ENCODE results near the gene LDLRAD3. TPM values are rescaled to one million over a fixed set of nuclear protein-coding genes. Genes with fewer than 3 reads are reported as not detected.
"Not testable (repeated sequence)": the region's sequence is repeated elsewhere in the genome, so short reads cannot be mapped to it uniquely, and the experiment has no call there.

Gene LDLRAD3
- total RNA-seq, 2 experiments from 2014 or later: 0.12 to 0.24 TPM

DNA sequence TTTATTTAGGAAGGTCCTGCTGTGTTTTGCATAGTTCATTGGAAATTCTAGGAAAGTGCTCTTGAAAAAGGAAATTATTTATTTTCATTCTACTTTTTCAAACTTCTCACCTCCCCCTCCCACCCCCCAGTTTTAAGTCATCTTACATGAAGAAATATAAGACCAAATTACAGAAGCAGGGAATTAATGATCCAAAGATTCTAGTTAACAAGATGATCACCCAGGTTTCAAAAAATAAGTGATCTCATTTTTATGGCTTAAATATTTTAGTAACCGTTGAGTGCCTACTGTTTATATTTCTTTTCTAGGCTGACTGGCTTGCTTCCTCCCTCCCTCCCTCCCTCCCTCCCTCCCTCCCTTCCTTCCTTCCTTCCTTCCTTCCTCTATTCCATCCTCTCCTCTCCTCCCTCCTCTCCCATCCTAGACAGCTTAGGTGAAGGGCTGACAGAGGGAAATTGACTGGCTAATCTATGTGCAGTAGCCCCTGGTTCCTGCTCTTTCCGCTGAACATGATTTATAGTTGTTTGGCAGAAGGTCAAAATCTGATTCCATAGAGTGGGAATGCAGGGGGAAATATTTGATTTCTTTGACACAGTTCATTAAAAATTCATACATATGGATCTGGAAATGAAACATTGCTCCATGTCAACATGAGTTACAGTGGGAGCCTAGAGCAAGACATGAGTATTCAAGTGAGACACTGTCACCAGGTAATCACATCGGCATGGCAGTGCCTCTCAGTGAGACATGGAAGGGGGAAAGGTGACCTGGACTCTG lies 221.9 kb downstream of the LDLRAD3 start:
- Mint-ChIP-seq H3K4me1 (no peaks in the 10 kb centered on the region), H3K27me3 (peaks cover 7% of the 10 kb centered on the region), H3K9me3 (no peaks in the 10 kb centered on the region), H3K36me3 (no peaks in the 10 kb centered on the region), H3K4me3 (no peak overlapping the region), H3K27ac (no peak overlapping the region)
- DNase-seq: no peak

DNA sequence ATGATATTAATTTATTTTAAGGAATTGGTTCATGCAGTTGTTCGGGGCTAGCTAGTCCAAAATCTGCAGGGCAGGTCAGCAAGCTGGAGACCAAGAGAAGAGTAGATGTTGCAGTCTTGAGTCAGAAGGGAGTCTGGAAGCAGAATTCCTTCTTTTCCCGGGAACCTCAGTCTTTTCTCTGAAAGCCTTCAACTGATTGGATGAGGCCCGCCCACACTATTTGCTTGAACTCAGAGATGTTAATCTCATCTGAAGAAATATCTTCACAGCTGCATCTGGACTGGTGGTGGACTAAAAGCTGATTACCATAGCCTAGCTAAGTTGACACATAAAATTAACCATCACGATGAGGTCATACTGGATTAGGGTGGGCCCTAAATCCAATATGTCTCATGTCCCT lies 223.2 kb downstream of the LDLRAD3 start:
- H3K4me3 Mint-ChIP-seq: no peak overlapping the region
- H3K9me3 Mint-ChIP-seq: peaks cover 3% of the 10 kb centered on the region
- no peaks in the 10 kb centered on the region for H3K36me3 Mint-ChIP-seq
- peaks cover 12% of the 10 kb centered on the region for H3K27me3 Mint-ChIP-seq
- H3K4me1 Mint-ChIP-seq: no peaks in the 10 kb centered on the region
- DNase-seq: no peak
- H3K27ac Mint-ChIP-seq: no peak overlapping the region

DNA sequence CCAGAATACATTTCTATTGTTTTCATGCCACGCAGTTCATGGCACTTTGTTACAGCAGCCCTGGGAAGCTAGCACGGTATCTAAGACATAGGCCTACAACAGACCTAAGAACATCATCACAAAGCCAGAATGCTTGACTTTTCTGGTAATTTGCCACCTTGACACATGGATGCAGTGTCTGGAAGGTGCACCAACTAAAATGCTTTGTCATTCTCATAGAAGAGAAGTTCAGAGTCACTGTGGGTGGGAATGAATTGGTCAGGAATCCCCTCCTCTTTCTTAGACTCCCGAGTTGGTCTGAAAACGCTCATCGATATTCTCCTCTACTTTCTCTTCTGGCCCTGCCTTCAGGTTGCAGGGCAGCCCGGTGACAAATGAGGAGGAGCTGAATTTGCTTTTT lies 223.9 kb downstream of the LDLRAD3 start:
- Mint-ChIP-seq H3K4me1 (no peaks in the 10 kb centered on the region), H3K4me3 (no peak overlapping the region), H3K27me3 (peaks cover 12% of the 10 kb centered on the region)

DNA sequence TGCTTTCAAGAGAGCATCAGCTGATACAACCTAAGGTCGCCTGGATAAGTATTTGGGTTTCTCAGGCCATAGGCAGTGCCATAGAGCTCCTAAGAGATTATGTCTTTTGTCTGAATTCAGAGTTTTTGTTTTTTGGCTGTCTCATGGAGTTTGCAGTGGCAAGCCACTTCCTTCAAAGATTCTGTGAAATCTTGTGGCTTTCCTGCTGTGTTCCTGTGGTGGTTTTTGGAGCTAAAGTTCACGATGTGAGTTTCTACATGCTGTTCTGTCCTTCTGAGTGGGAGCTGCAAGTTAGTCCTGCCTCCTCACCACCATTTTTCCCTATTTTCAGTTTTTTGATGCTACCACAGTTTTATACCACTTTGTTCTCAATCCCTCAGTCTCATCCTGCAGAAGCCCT lies 234.0 kb downstream of the LDLRAD3 start:
- Mint-ChIP-seq H3K4me1 (no peaks in the 10 kb centered on the region), H3K36me3 (no peaks in the 10 kb centered on the region), H3K27me3 (peaks cover 39% of the 10 kb centered on the region), H3K9me3 (peaks cover 2% of the 10 kb centered on the region), H3K4me3 (no peak overlapping the region), H3K27ac (no peak overlapping the region)
- DNase-seq: no peak

More for the DNA sequence above, 223.9 kb downstream of the LDLRAD3 start:
- DNase-seq: no peak
- no peaks in the 10 kb centered on the region for H3K36me3 Mint-ChIP-seq
- H3K27ac Mint-ChIP-seq: no peak overlapping the region
- peaks cover 3% of the 10 kb centered on the region for H3K9me3 Mint-ChIP-seq

DNA sequence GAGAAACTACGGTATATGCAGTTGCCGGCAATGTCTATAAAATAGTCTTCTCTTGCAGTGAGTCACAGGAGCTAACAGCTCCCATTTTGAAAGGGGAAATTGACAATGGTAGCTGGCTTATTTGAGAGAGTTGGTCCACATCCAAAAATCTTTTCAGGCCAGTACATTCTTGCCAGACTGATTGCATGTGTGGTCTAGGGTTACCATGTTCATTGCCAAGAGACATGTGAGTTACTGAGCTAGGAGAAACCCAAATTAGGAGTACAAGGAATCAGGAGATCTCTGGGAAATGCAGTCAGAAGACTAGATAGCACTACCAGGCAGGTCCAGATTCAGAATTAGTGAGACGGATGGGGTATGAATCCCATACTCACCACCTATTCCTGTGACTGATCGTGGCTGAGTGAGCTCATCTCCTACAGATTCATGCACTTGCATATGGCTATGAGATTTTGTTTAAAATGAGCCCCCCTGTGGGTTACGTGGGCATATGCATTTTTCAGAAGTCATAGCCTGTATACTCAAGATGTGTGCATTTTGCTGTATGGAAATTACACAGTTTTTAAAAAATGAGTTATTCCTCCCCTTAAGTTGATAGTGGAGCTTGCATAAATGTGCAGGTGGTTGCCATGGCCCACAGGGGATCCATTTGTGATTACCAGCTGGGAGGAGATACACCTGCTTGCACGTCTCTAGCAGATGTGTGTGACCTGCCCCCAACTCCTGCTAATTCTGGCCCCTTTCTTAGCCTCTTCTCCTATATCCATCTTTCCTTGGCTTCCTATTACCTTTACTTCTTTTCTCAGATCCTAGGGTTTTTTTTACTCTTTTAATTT lies 242.7 kb downstream of the LDLRAD3 start:
- Mint-ChIP-seq H3K27me3 (no peaks in the 10 kb centered on the region), H3K4me1 (no peaks in the 10 kb centered on the region), H3K27ac (no peak overlapping the region), H3K9me3 (no peaks in the 10 kb centered on the region), H3K36me3 (no peaks in the 10 kb centered on the region), H3K4me3 (no peak overlapping the region)
- DNase-seq: no peak

DNA sequence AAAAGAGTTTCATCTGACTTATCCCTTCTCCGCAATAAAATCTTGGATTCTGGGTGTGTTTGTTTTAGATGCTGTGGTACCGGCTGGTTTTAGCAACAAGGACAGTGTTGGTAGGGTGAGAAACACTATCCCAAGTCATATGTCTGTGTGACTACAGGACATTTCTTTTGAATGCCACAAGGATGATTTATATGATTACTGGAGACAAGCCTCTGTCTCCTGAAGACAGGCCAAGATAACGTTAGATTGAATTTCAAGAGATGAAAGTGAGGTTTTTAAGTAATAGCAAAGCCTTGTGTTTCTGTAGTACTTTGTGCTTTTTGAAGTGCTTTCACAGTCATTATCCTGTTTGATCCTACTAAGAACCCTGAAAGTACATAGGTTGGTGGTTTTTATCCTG lies 243.8 kb downstream of the LDLRAD3 start:
- Mint-ChIP-seq H3K27ac (no peak overlapping the region), H3K4me3 (no peak overlapping the region), H3K9me3 (no peaks in the 10 kb centered on the region), H3K36me3 (no peaks in the 10 kb centered on the region), H3K27me3 (no peaks in the 10 kb centered on the region), H3K4me1 (no peaks in the 10 kb centered on the region)
- no peak for DNase-seq

DNA sequence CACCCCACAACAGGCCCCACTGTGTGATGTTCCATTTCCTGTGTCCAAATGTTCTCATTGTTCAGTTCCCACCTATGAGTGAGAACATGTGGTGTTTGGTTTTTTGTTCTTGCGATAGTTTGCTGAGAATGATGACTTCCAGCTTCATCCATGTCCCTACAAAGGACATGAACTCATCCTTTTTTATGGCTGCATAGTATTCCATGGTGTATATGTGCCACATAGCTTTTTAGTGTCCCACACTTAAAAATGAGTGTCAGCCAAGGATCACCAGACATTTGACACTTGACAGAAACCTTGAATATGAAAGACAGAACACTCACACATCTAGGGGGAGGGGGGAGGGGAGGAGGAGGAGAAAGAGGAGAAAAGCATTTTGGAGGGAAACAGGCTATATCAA lies 245.9 kb downstream of the LDLRAD3 start:
- H3K36me3 Mint-ChIP-seq, H3K27ac Mint-ChIP-seq, DNase-seq, H3K4me1 Mint-ChIP-seq, H3K9me3 Mint-ChIP-seq, H3K27me3 Mint-ChIP-seq, H3K4me3 Mint-ChIP-seq: not testable (repeated sequence)

DNA sequence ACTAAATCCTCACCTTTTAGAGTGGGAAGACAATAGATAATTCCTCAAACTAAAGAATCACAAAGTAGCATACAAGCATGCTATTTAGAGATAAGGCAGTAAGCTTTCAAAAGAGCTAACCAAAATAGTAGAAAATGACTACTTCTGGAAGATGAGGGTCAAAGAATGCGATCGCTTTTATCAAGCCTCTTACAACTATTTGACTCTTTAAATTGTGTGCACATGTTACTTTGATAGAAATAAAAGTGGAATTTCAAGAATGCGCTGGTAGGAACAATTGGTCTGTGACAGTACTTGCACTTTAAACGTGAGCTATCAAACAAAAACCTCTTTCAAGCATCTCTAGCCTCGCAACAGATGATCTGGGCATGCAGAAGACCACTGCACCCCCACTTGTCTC lies 248.1 kb downstream of the LDLRAD3 start:
- H3K9me3 Mint-ChIP-seq: no peaks in the 10 kb centered on the region
- no peaks in the 10 kb centered on the region for H3K4me1 Mint-ChIP-seq
- no peak for DNase-seq
- H3K36me3 Mint-ChIP-seq: no peaks in the 10 kb centered on the region
- no peaks in the 10 kb centered on the region for H3K27me3 Mint-ChIP-seq
- H3K4me3 Mint-ChIP-seq: no peak overlapping the region
- no peak overlapping the region for H3K27ac Mint-ChIP-seq

DNA sequence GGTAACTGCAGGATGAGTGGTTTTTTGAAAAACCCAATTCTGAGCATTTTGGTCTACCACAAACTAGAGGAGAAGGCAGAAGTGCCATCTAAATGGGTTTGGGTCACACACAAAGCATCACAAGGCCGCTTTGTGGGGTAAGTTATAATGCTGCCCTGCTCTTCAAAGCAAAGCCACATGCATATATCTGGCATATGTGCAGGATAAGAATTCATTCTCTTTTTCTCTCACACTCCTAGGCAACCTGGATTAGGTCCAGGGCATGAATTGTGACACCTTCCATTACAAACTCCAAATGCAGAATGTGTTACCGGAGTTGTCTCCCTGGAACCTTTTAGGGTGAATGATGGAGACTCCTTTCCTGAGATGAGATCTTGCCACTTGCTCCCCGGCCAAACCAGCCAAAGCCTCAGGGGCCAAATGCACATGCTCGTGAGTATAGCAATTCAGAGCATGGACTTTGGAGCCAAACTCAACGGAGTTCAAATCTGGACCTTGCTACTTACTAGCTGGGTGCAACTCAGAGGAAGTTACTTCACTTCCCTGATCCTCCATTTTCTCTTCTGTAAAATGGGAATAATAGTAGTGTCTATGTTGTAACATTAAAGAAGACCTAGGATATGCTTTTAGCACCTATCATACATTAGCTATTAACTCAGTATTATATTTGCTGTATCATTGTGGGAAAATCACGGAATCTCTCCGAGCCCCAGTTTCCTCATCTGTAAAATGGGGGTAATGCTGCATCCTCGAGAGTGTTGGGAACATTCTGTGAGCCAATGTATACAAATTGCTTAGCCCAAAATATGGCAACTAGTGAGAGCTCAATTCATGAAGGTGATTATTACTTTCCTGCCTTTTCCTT lies 248.8 kb downstream of the LDLRAD3 start:
- no peak for DNase-seq
- Mint-ChIP-seq H3K4me3 (no peak overlapping the region), H3K9me3 (no peaks in the 10 kb centered on the region), H3K36me3 (no peaks in the 10 kb centered on the region), H3K27ac (no peak overlapping the region), H3K4me1 (no peaks in the 10 kb centered on the region), H3K27me3 (no peaks in the 10 kb centered on the region)

DNA sequence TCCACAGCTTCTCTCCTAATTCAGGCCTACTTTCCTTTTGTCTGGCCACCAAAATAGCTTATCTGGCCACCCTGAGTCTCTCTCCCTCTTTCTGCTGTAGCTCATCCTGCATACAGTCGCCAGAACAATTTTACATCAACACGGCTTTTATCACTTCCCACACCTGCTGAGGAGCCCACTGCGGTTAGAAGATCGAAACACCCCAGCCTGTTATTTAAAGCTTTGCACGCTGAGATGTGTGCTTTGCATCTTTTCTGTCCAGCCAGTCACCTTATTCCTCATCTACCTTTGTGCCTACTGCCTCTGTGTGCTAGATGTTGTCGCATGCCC lies 249.4 kb downstream of the LDLRAD3 start:
- Mint-ChIP-seq H3K36me3 (no peaks in the 10 kb centered on the region), H3K27ac (no peak overlapping the region), H3K9me3 (no peaks in the 10 kb centered on the region), H3K27me3 (no peaks in the 10 kb centered on the region), H3K4me1 (no peaks in the 10 kb centered on the region), H3K4me3 (no peak overlapping the region)
- DNase-seq: no peak

DNA sequence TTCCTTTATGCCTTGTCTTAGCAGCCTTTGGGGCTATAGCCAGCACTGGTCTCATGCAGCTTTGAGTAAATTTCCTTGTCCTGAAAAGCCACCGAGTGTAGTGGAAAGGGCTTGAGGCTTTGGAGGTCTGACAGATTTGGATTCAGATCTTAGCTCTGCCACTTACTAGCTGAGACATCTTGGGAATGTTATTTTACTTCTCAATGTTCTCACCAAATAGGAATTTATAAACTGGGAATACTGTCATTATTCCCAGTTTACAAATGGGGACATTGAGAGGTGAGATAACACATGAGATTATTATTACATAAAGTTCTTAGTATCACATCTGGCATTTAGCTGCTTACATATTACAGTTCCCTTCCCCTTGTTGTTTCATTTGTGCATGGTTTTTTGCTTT lies 249.9 kb downstream of the LDLRAD3 start:
- Mint-ChIP-seq H3K4me3 (no peak overlapping the region), H3K36me3 (no peaks in the 10 kb centered on the region), H3K9me3 (no peaks in the 10 kb centered on the region), H3K4me1 (no peaks in the 10 kb centered on the region), H3K27me3 (no peaks in the 10 kb centered on the region), H3K27ac (no peak overlapping the region)
- no peak for DNase-seq

DNA sequence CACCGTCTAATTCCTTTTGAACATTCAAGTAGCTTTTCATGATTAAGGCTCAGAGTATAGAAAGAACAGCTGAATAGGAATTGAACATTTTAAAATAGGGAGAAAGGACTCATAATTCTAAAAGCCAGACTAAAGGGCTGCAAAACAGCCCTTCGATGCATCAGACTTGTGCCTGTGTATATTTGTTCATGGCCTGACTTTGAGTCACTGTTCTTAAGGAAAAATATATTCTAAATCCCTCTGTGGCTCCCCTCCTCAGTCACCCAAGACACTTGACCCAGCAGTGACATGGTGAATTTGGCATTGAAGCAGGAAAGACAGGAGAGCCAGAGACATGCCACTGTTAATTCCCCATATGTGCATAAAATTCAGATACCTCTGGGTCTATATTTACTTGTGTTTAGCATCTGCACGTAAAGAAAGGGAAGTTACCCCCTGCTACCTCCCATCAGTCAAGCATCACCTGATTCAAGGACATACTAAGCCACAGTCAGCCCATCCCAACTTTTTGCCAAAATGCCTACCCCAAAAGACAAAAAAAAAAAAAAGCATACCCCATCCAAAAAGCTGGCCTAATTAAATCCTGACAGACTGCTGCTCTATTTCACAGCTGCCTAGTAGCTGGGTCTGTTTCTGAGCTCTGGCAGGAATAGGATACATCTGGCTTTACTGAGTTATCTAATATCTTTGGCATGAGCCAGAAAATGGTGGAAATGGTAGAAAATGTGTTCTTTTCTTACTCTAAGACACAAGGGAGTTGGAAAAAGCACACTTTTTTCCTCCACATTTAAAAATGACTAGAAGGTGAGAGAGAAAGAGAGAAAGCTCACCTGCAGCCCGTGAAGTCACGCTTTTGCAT lies 251.9 kb downstream of the LDLRAD3 start:
- H3K4me1 Mint-ChIP-seq: no peaks in the 10 kb centered on the region
- H3K9me3 Mint-ChIP-seq: no peaks in the 10 kb centered on the region
- DNase-seq: no peak
- H3K36me3 Mint-ChIP-seq: no peaks in the 10 kb centered on the region
- no peak overlapping the region for H3K4me3 Mint-ChIP-seq
- no peak overlapping the region for H3K27ac Mint-ChIP-seq
- peaks cover 4% of the 10 kb centered on the region for H3K27me3 Mint-ChIP-seq

DNA sequence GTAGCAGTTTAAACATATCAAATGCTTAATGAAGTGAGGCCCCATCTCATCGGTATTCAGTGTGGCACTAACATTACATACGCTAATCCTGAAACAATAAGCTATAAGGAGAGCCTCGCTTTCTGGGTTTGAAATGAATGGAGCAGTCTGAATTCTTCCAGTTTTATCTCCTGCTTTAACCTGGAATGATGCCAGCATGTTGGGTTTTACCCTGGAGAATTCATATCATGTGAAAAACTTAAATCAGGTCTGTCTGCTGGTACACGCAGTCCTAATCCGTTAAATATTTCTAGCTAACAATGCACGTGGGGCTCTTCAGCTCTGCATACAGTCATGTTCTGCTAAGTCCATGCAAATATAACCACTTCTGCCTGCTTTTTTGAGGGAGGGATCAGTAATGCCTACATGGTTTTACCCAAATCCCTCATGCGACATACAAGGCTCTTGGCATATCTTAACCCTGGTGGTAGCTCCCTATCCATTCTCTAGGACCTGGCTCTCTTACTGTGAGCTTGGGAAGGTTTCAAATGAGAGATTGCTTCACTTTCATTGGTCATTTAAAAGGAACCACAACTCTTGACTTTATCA lies 252.6 kb downstream of the LDLRAD3 start:
- DNase-seq: no peak
- no peaks in the 10 kb centered on the region for H3K4me1 Mint-ChIP-seq
- no peak overlapping the region for H3K4me3 Mint-ChIP-seq
- peaks cover 4% of the 10 kb centered on the region for H3K27me3 Mint-ChIP-seq
- no peak overlapping the region for H3K27ac Mint-ChIP-seq
- H3K9me3 Mint-ChIP-seq: no peaks in the 10 kb centered on the region
- H3K36me3 Mint-ChIP-seq: no peaks in the 10 kb centered on the region

DNA sequence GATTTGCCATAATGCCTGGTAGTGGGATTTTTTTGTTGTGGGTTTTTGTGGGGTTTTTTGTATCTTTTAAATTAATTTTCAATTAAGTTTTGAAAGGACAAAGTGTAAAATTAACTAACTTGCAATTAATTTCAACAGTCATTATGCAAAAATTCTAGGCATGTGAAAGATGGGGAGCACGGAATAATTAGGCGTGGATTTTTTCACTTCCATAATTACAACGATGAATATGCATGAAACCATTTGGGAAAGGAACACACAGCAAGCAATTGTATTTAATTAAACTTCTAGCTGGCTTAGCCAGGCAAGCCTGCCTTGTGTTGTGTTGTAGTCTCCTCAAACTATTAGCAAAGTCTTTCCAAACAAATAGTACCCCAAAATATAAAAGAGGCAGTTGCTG lies 257.5 kb downstream of the LDLRAD3 start:
- H3K4me1 Mint-ChIP-seq: no peaks in the 10 kb centered on the region
- no peak overlapping the region for H3K4me3 Mint-ChIP-seq

More for the DNA sequence above, 257.5 kb downstream of the LDLRAD3 start:
- no peaks in the 10 kb centered on the region for H3K9me3 Mint-ChIP-seq
- DNase-seq: no peak
- H3K27me3 Mint-ChIP-seq: peaks cover 10% of the 10 kb centered on the region
- H3K27ac Mint-ChIP-seq: no peak overlapping the region
- no peaks in the 10 kb centered on the region for H3K36me3 Mint-ChIP-seq

All from activated naive CD8-positive, alpha-beta T cell treated with anti-CD3 and anti-CD28 coated beads for 36 hours (primary cell).